Skeletal muscle tissue (tissue), 4 donors: ENCODE results near the gene FAM221B. TPM values are rescaled to one million over a fixed set of nuclear protein-coding genes. Genes with fewer than 3 reads are reported as not detected.

Source experiments
- H3K27ac ChIP-seq: one replicate; pipeline ENCODE4 v1.7.0; 2013; ENCODE audit warnings: mild to moderate bottlenecking, low read depth, low read length, inconsistent platforms
- H3K27me3 ChIP-seq, 3 donors: one replicate each; pipeline ENCODE4 v1.7.0; 2013; ENCODE audit warnings: low read length in 3 of 3; ENCODE audit not compliant: control insufficient read depth in 3 of 3, insufficient read depth in 3 of 3
- H3K36me3 ChIP-seq, 3 donors: one replicate each; pipeline ENCODE4 v1.7.0; 2013; ENCODE audit warnings: low read length in 3 of 3; ENCODE audit not compliant: control insufficient read depth in 3 of 3, insufficient read depth in 3 of 3
- H3K4me1 ChIP-seq, 3 donors: one replicate each; pipeline ENCODE4 v1.7.0; 2013; ENCODE audit warnings: low read length in 3 of 3, mild to moderate bottlenecking in 3 of 3; ENCODE audit not compliant: control insufficient read depth in 3 of 3, insufficient read depth in 3 of 3
- H3K4me3 ChIP-seq, 3 donors: one replicate each; pipeline ENCODE4 v1.7.0; 2013; ENCODE audit warnings: low read length in 3 of 3
- H3K9ac ChIP-seq, 3 donors: one replicate each; pipeline ENCODE4 v1.7.0; 2013; ENCODE audit warnings: low read length in 3 of 3, mild to moderate bottlenecking in 3 of 3, moderate library complexity in 2 of 3, low read depth in 1 of 3
- H3K9me3 ChIP-seq, 3 donors: one replicate each; pipeline ENCODE4 v1.7.0; 2013; ENCODE audit warnings: low read length in 3 of 3; ENCODE audit not compliant: control insufficient read depth in 3 of 3
- total RNA-seq: library from RNA; depleted of rRNA; stranded (reverse); fragments of >200 nt; gene quantifications from one replicate; pipeline ENCODE4 v1.2.3, GENCODE V29; 2014
- donor health status: Osteomylitis.

The FAM221B gene
- total RNA-seq, 1 donor from 2014 or later: not detected

GRCh38 chr9:35795695-35796094 is 32.8 kb downstream of the FAM221B start:
- Histone ChIP-seq H3K27me3 (no peaks in the 10 kb centered on the region), H3K36me3 (peaks cover 3 to 14% (median 8%) of the 10 kb centered on the region in 3 donors), H3K9ac (no peak overlapping the region), H3K9me3 (no peaks in the 10 kb centered on the region), H3K4me3 (no peak overlapping the region), H3K27ac (no peak overlapping the region), H3K4me1 (peaks cover 25 to 52% (median 32%) of the 10 kb centered on the region in 3 donors)

GRCh38 chr9:35793461-35793860 is 35.1 kb downstream of the FAM221B start:
- Histone ChIP-seq H3K9ac (peak overlapping the region; percentile 7 to 69 (median 28)), H3K36me3 (no peaks in the 10 kb centered on the region), H3K27ac (no peak overlapping the region), H3K27me3 (no peaks in the 10 kb centered on the region), H3K9me3 (no peaks in the 10 kb centered on the region), H3K4me3 (peak overlapping the region in 2 of 3 donors; percentile 54 to 65), H3K4me1 (peaks cover 31 to 51% (median 32%) of the 10 kb centered on the region in 3 donors)

DNA sequence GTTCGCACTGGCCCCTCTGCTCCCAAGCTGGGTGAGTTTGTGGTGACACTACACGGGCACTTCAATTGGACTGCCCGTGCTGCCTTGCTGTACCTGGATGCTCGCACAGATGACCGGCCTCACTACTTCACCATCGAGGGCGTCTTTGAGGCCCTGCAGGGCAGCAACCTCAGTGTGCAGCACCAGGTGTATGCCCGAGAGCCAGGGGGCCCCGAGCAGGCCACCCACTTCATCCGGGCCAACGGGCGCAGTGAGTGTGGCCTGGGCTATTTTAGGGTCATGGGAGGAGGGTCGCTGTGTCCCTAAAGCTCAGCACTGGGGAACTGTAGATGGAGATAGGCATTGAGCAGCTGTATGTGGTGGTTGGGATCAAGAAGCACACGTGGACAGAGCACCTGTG is 35.7 kb downstream of the FAM221B start:
- no peaks in the 10 kb centered on the region for H3K36me3 ChIP-seq
- peaks cover 31 to 51% (median 31%) of the 10 kb centered on the region in 3 donors for H3K4me1 ChIP-seq
- H3K9me3 ChIP-seq: no peaks in the 10 kb centered on the region
- H3K27ac ChIP-seq: no peak overlapping the region
- peak overlapping the region; percentile 53 to 65 (median 54) for H3K4me3 ChIP-seq
- no peaks in the 10 kb centered on the region for H3K27me3 ChIP-seq
- H3K9ac ChIP-seq: peak overlapping the region; percentile 5 to 69 (median 28)

- H3K4me1 ChIP-seq: peaks cover 31 to 49% (median 31%) of the 10 kb centered on the region in 3 donors
- H3K4me3 ChIP-seq: peak overlapping the region; percentile 54 to 81 (median 76)
- no peaks in the 10 kb centered on the region for H3K36me3 ChIP-seq
- no peaks in the 10 kb centered on the region for H3K9me3 ChIP-seq
- H3K27me3 ChIP-seq: no peaks in the 10 kb centered on the region
- H3K9ac ChIP-seq: peak overlapping the region; percentile 20 to 91 (median 85)
- peak overlapping the region; percentile 61 for H3K27ac ChIP-seq
These were observed 36.3 kb downstream of the FAM221B start for GRCh38 chr9:35792024-35792813.

GRCh38 chr9:35791297-35791921 is 37.1 kb downstream of the FAM221B start, which contains the start of gene NPR2:
Gene NPR2 (plus strand): TSS chr9:35791591. CDS start chr9:35792409, 818 bp downstream.
- H3K4me1 ChIP-seq: peaks cover 31 to 42% (median 31%) of the 10 kb centered on the region in 3 donors
- H3K27ac ChIP-seq: peak within 1 kb of the TSS; percentile 61
- no peaks in the 10 kb centered on the region for H3K9me3 ChIP-seq
- peak within 1 kb of the TSS; percentile 68 to 81 (median 76) for H3K4me3 ChIP-seq
- no peaks in the 10 kb centered on the region for H3K27me3 ChIP-seq
- no peaks in the 10 kb centered on the region for H3K36me3 ChIP-seq
- peak within 1 kb of the TSS; percentile 85 to 91 (median 86) for H3K9ac ChIP-seq

DNA sequence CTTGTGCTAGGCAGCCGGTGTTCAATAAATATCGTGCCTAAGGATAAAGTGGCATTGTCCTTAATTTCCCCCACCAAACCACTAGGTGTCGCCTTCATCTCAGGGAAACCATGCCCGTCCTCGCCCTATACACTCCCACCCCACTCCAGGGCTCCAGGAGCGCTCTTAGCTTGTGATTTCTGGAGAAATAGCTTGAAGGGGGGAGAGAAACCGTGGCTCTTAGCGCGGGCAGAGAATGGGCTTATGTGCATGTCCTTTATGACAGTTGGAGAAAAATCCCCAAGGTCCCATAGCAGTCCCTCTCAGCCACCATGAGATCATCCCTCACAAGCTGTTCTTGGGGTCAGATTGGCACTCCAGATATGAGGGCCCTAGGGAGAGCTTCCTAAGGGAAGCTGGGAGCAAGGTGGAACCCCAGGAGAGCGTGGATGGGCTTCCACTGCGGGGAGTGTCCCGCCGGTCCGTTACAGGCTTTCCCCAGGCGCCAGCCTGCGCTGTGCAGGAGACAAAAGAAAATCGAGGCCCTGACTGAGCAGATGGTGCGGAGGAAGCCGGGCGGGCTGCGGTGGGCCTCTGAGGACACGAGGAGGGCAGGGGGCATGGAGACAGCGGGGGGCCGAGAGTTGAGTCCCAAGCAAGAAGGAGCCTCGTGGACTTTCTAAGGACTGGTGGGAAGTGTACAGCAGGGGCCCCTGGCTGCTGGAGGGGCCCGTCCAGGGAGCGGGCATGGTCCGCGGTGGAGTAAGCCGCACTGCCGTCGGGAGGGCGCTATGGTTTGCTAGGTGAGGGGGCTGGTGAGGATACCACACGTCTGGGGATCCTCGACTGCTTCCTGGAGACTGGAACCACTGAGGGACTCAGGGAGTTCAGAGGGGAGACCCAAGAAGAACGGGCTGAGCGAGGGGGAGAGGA is 37.9 kb downstream of the FAM221B start:
- Histone ChIP-seq H3K27me3 (no peaks in the 10 kb centered on the region), H3K9ac (peak overlapping the region; percentile 28 to 71 (median 68)), H3K9me3 (no peaks in the 10 kb centered on the region), H3K4me3 (peak overlapping the region; percentile 17 to 64 (median 32)), H3K27ac (peak overlapping the region; percentile 43), H3K36me3 (no peaks in the 10 kb centered on the region), H3K4me1 (peaks cover 31 to 39% (median 31%) of the 10 kb centered on the region in 3 donors)

- no peak overlapping the region for H3K27ac ChIP-seq
These were observed 38.5 kb downstream of the FAM221B start for GRCh38 chr9:35790025-35790384.

DNA sequence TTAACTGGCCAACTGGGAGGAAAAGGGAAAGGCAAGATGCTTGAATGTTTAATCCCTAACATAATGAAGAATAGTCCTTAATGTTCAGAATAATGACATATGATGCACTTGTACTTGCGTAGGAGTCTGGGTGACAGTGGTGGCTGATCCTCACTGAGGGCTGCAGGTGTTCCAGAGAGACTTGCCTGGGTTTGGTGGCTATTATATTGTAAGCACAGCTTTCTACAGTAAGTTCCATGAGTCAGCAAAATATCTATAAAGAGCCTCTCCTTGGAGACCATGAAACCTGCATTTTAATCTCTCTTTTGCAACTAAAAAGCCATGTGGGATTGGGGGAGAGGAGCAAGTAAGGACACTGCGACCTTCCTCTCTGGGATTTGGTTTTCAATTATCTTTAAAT is 39.0 kb downstream of the FAM221B start:
- Histone ChIP-seq H3K36me3 (no peaks in the 10 kb centered on the region), H3K27me3 (no peaks in the 10 kb centered on the region), H3K4me1 (peaks cover 31 to 32% (median 31%) of the 10 kb centered on the region in 3 donors), H3K9ac (no peak overlapping the region), H3K9me3 (no peaks in the 10 kb centered on the region), H3K27ac (no peak overlapping the region), H3K4me3 (no peak overlapping the region)

More at GRCh38 chr9:35790025-35790384, 38.5 kb downstream of the FAM221B start:
- Histone ChIP-seq H3K27me3 (no peaks in the 10 kb centered on the region), H3K36me3 (no peaks in the 10 kb centered on the region), H3K4me3 (no peak overlapping the region), H3K4me1 (peaks cover 31 to 34% (median 31%) of the 10 kb centered on the region in 3 donors), H3K9ac (no peak overlapping the region), H3K9me3 (no peaks in the 10 kb centered on the region)

DNA sequence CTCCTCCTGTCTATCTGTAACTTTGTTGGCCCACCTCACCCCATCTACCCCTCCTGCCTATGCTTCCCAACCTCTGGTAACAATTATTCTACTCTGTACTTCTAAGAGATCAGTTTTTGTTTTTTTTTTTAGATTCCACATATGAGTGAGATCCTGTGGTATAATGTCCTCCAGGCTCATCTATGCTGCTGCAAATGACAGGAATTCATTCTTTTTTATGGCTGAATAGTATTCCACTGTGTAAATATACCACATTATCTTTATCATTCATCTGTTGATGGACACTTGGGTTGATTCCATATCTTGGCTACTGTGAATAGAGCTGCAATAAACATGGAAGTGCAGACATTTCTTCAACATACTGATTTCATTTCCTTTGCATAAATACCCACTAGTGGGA is 45.1 kb downstream of the FAM221B start:
- Histone ChIP-seq H3K4me3 (no peak overlapping the region), H3K36me3 (peaks cover 0 to 2% (median 0%) of the 10 kb centered on the region in 3 donors), H3K4me1 (no peaks in the 10 kb centered on the region), H3K27ac (no peak overlapping the region), H3K9ac (no peak overlapping the region), H3K27me3 (no peaks in the 10 kb centered on the region), H3K9me3 (no peaks in the 10 kb centered on the region)
